H9 (cell line): ENCODE data around the gene OR56A3. TPM values are rescaled to one million over a fixed set of nuclear protein-coding genes. Genes with fewer than 3 reads are reported as not detected.

Experiments used
- DNase-seq: peaks from one replicate; pipeline ENCODE4 v3.0.0-alpha.2; 2017
- H2AFZ ChIP-seq: one replicate; pipeline ENCODE4 v1.6.1; 2013; ENCODE audit warnings: mild to moderate bottlenecking, low read length, control low read depth, moderate library complexity
- H2AK5ac ChIP-seq: 2 replicates; pipeline ENCODE4 v1.6.1; 2013; ENCODE audit warnings: low read length, control low read depth, mixed read lengths; ENCODE audit not compliant: insufficient read length
- H2BK120ac ChIP-seq: one replicate; pipeline ENCODE4 v1.6.1; 2013; ENCODE audit warnings: low read depth, mild to moderate bottlenecking, low read length, control low read depth, inconsistent platforms; ENCODE audit not compliant: poor library complexity, severe bottlenecking
- H2BK12ac ChIP-seq: 2 replicates; pipeline ENCODE4 v1.6.1; 2013; ENCODE audit warnings: low read length, control low read depth, mixed read lengths, low read depth; ENCODE audit not compliant: insufficient read length
- H2BK15ac ChIP-seq: 2 replicates; pipeline ENCODE4 v1.6.1; 2013; ENCODE audit warnings: low read depth, low read length, control low read depth
- H2BK20ac ChIP-seq: one replicate; pipeline ENCODE4 v1.6.1; 2013; ENCODE audit warnings: low read depth, mild to moderate bottlenecking, low read length, control low read depth, inconsistent platforms; ENCODE audit not compliant: poor library complexity, severe bottlenecking
- H2BK5ac ChIP-seq: 2 replicates; pipeline ENCODE4 v1.6.1; 2013; ENCODE audit warnings: low read length, control low read depth, mixed read lengths; ENCODE audit not compliant: insufficient read length
- H3K14ac ChIP-seq: 2 replicates; pipeline ENCODE4 v1.6.1; 2013; ENCODE audit warnings: low read length, control low read depth; ENCODE audit not compliant: insufficient read depth
- H3K18ac ChIP-seq: 2 replicates; pipeline ENCODE4 v1.6.1; 2013; ENCODE audit warnings: low read depth, mild to moderate bottlenecking, mixed read lengths, low read length, control low read depth; ENCODE audit not compliant: insufficient read length
- H3K23ac ChIP-seq: 2 replicates; pipeline ENCODE4 v1.6.1; 2013; ENCODE audit warnings: low read length, control low read depth, mixed read lengths, low read depth; ENCODE audit not compliant: insufficient read length
- H3K23me2 ChIP-seq: 2 replicates; pipeline ENCODE4 v1.6.1; 2013; ENCODE audit warnings: low read depth, mild to moderate bottlenecking, mixed read lengths, low read length, control low read depth; ENCODE audit not compliant: insufficient read length, poor library complexity, severe bottlenecking
- H3K27ac ChIP-seq: 2 replicates; pipeline ENCODE4 v1.5.1; 2013; ENCODE audit warnings: low read length, control low read depth, mixed read lengths, low read depth; ENCODE audit not compliant: insufficient read length
- H3K27me3 ChIP-seq: 2 replicates; pipeline ENCODE4 v1.6.1; 2013; ENCODE audit warnings: low read length, control low read depth, inconsistent platforms; ENCODE audit not compliant: insufficient read depth
- H3K4ac ChIP-seq: 2 replicates; pipeline ENCODE4 v1.6.1; 2013; ENCODE audit warnings: low read depth, mild to moderate bottlenecking, control low read depth, inconsistent platforms, low read length, moderate library complexity
- H3K4me1 ChIP-seq: 2 replicates; pipeline ENCODE4 v1.6.1; 2013; ENCODE audit warnings: low read length, control low read depth, inconsistent platforms; ENCODE audit not compliant: insufficient read depth
- H3K4me2 ChIP-seq: 2 replicates; pipeline ENCODE4 v1.6.1; 2013; ENCODE audit warnings: low read length, control low read depth, mixed read lengths; ENCODE audit not compliant: insufficient read length, insufficient read depth
- H3K56ac ChIP-seq: 2 replicates; pipeline ENCODE4 v1.6.1; 2013; ENCODE audit warnings: low read depth, mild to moderate bottlenecking, mixed read lengths, low read length, control low read depth; ENCODE audit not compliant: insufficient read length
- H3K79me1 ChIP-seq: 2 replicates; pipeline ENCODE4 v1.6.1; 2013; ENCODE audit warnings: low read depth, mild to moderate bottlenecking, moderate library complexity, low read length, control low read depth, inconsistent platforms; ENCODE audit not compliant: insufficient read depth, poor library complexity, severe bottlenecking
- H3K79me2 ChIP-seq: 2 replicates; pipeline ENCODE4 v1.6.1; 2013; ENCODE audit warnings: low read length, control low read depth, inconsistent platforms; ENCODE audit not compliant: insufficient read depth
- H3K9ac ChIP-seq: 2 replicates; pipeline ENCODE4 v1.6.1; 2013; ENCODE audit warnings: low read length, control low read depth, mixed read lengths; ENCODE audit not compliant: insufficient read length; ENCODE audit errors: extremely low read depth
- H3K9me3 ChIP-seq: one replicate; pipeline ENCODE4 v1.6.1; 2013; ENCODE audit warnings: low read depth, low read length, inconsistent platforms; ENCODE audit not compliant: control insufficient read depth
- H3T11ph ChIP-seq: one replicate; pipeline ENCODE4 v1.6.1; 2013; ENCODE audit warnings: mild to moderate bottlenecking, low read length, control low read depth, inconsistent platforms
- H4K20me1 ChIP-seq: one replicate; pipeline ENCODE4 v1.6.1; 2013; ENCODE audit not compliant: control insufficient read depth, insufficient read length, insufficient read depth
- H4K5ac ChIP-seq: 2 replicates; pipeline ENCODE4 v1.6.1; 2013; ENCODE audit warnings: low read depth, mild to moderate bottlenecking, mixed read lengths, low read length, control low read depth; ENCODE audit not compliant: insufficient read length
- H4K8ac ChIP-seq: replicated peaks from 2 replicates; pipeline ENCODE4 v1.6.1; 2013; ENCODE audit warnings: low read length, control low read depth, mixed read lengths, low read depth; ENCODE audit not compliant: insufficient read length
- H4K91ac ChIP-seq: 2 replicates; pipeline ENCODE4 v1.6.1; 2013; ENCODE audit warnings: low read depth, mild to moderate bottlenecking, moderate library complexity, mixed read lengths, low read length, control low read depth; ENCODE audit not compliant: insufficient read length
- H3K27ac Mint-ChIP-seq, 3 experiments: 2 replicates in 2 of 3; 3 replicates in 1 of 3; pipeline ENCODE4 v1.8.0; 2020 to 2021; ENCODE audit warnings: mixed read lengths in 3 of 3, mild to moderate bottlenecking in 1 of 3, moderate library complexity in 1 of 3
- H3K27me3 Mint-ChIP-seq: 2 replicates; pipeline ENCODE4 v1.8.0; 2021; ENCODE audit warnings: low read depth, mild to moderate bottlenecking, moderate library complexity, mixed read lengths
- H3K36me3 Mint-ChIP-seq, 3 experiments: 2 replicates in 2 of 3; 3 replicates in 1 of 3; pipeline ENCODE4 v1.8.0; 2020 to 2021; ENCODE audit warnings: low read depth in 3 of 3, mixed read lengths in 3 of 3; ENCODE audit not compliant: insufficient read depth in 1 of 3
- H3K4me1 Mint-ChIP-seq, 2 experiments: 2 replicates each; pipeline ENCODE4 v1.8.0; 2020; ENCODE audit warnings: mixed read lengths in 2 of 2
- H3K4me3 Mint-ChIP-seq, 2 experiments: 2 replicates in 1 of 2; 3 replicates in 1 of 2; pipeline ENCODE4 v1.8.0; 2020 to 2021; ENCODE audit warnings: mild to moderate bottlenecking in 2 of 2, mixed read lengths in 2 of 2, moderate library complexity in 1 of 2
- H3K9me3 Mint-ChIP-seq, 2 experiments: 2 replicates in 1 of 2; 3 replicates in 1 of 2; pipeline ENCODE4 v1.8.0; 2020; ENCODE audit warnings: mild to moderate bottlenecking in 2 of 2, mixed read lengths in 2 of 2, moderate library complexity in 1 of 2
- CTCF ChIP-seq: fragments of 200-600 bp; sonication (generic); conservative IDR thresholded peaks from 3 replicates; pipeline ENCODE4 v1.8.0; 2021; ENCODE audit warnings: antibody characterized with exemption, mild to moderate bottlenecking
- WGBS: extraction: QIAGEN DNeasy Blood & Tissue Kit; methylation state at CpG from one replicate; pipeline ENCODE4 v1.1.7; 2013; ENCODE audit warnings: missing lambda C conversion rate, low lambda C conversion rate, mixed read lengths; ENCODE audit not compliant: insufficient read length; ENCODE audit errors: extremely low coverage; 5-methylcytosine and 5-hydroxymethylcytosine counted together
- total RNA-seq: library from RNA; stranded (reverse); gene quantifications from 2 replicates; pipeline ENCODE4 v1.2.1, GENCODE V29; 2021

Gene OR56A3
- total RNA-seq, 1 experiment from 2014 or later: not detected

GRCh38 chr11:5973530-5973929 lies 31.5 kb downstream of the OR56A3 start:
- Mint-ChIP-seq H3K4me3 (no peak overlapping the region), H3K27ac (no peak overlapping the region), H3K4me1 (no peaks in the 10 kb centered on the region), H3K27me3 (peaks cover 5% of the 10 kb centered on the region), H3K9me3 (peaks cover 6 to 11% of the 10 kb centered on the region in 2 experiments; a peak in 4 of 5 replicates), H3K36me3 (0 out of 7 replicates have a peak, but pooled peaks cover 0 to 5% (median 0%) of the 10 kb centered on the region in 3 experiments)
- DNase-seq: no peak
- H2AK5ac ChIP-seq: no peak overlapping the region
- no peaks in the 10 kb centered on the region for H3K79me1 ChIP-seq
- H2BK5ac ChIP-seq: no peak overlapping the region
- no peak overlapping the region for H3K4ac ChIP-seq
- no peaks in the 10 kb centered on the region for H3K27me3 ChIP-seq
- no peak overlapping the region for H2BK120ac ChIP-seq
- no peak overlapping the region for H3K27ac ChIP-seq
- no peak overlapping the region for H3T11ph ChIP-seq
- H3K14ac ChIP-seq: no peak overlapping the region
- TF ChIP-seq CTCF: no peak
- no peak overlapping the region for H3K18ac ChIP-seq
- H2AFZ ChIP-seq: no peak overlapping the region
- no peak overlapping the region for H2BK20ac ChIP-seq
- H3K4me1 ChIP-seq: no peaks in the 10 kb centered on the region
- H4K91ac ChIP-seq: no peak overlapping the region
- no peak overlapping the region for H2BK12ac ChIP-seq
- no peak overlapping the region for H4K8ac ChIP-seq
- no peak overlapping the region for H3K9ac ChIP-seq
- no peaks in the 10 kb centered on the region for H3K23me2 ChIP-seq
- no peak overlapping the region for H3K23ac ChIP-seq
- WGBS: no CpG with 5 or more reads among the region's 1 CpG
- no peak overlapping the region for H3K4me2 ChIP-seq
- H2BK15ac ChIP-seq: no peak overlapping the region
- no peaks in the 10 kb centered on the region for H3K79me2 ChIP-seq
- H4K20me1 ChIP-seq: no peaks in the 10 kb centered on the region
- H3K9me3 ChIP-seq: no peaks in the 10 kb centered on the region
- H3K56ac ChIP-seq: no peak overlapping the region
- no peak overlapping the region for H4K5ac ChIP-seq
